ENCODE data around the gene ATXN1. TPM values are rescaled to one million over a fixed set of nuclear protein-coding genes. Genes with fewer than 3 reads are reported as not detected.

The ATXN1 gene
- total and polyA plus RNA-seq, 2 experiments from 2014 or later: 4.8 to 9.1 TPM

GRCh38 chr6:16718356-16718755, 42.9 kb downstream of the ATXN1 start:
- no peaks in the 10 kb centered on the region for H3K9me3 Mint-ChIP-seq
- no peak for ATAC-seq
- no peaks in the 10 kb centered on the region for H4K20me1 ChIP-seq (replicated peaks; ENCODE audit: insufficient read depth)

More at GRCh38 chr6:16718356-16718755, 42.9 kb downstream of the ATXN1 start:
- Mint-ChIP-seq H3K4me3 (no peak overlapping the region), H3K27ac (no peak overlapping the region), H3K4me1 (peaks cover 7% of the 10 kb centered on the region), H3K27me3 (ENCODE audit: insufficient read depth, low read depth, poor library complexity) (peaks cover 7% of the 10 kb centered on the region), H3K36me3 (ENCODE audit: low read depth) (no peaks in the 10 kb centered on the region)
- no peak for DNase-seq (ENCODE audit: low spot score)
- Histone ChIP-seq H3K36me3 (ENCODE audit: insufficient read depth) (no peaks in the 10 kb centered on the region), H3F3A (replicated peaks; ENCODE audit: low read depth) (no peaks in the 10 kb centered on the region), H3K79me2 (replicated peaks; ENCODE audit: insufficient read depth) (no peaks in the 10 kb centered on the region), H3K9me2 (ENCODE audit: insufficient read depth) (no peaks in the 10 kb centered on the region), H3K27me3 (ENCODE audit: insufficient read depth) (no peaks in the 10 kb centered on the region), H3K4me3 (no peak overlapping the region), H2AFZ (no peak overlapping the region), H3K4me1 (ENCODE audit: insufficient read depth) (peaks cover 12% of the 10 kb centered on the region; the same call in 1 of the 2 replicates), H3K27ac (ENCODE audit: low read depth) (no peak overlapping the region), H3K4me2 (no peak overlapping the region)
- TF ChIP-seq REST (IDR thresholded peaks at IDR 0.05; ENCODE audit: unreplicated experiment): no peak
- TF ChIP-seq EZH2 (IDR thresholded peaks at IDR 0.05; ENCODE audit: low read depth, unreplicated experiment): no peak
- TF ChIP-seq ZNF331 (CRISPR knock-in tag; IDR thresholded peaks at IDR 0.05; ENCODE audit: low read depth): no peak
- TF ChIP-seq, protein P1, sequence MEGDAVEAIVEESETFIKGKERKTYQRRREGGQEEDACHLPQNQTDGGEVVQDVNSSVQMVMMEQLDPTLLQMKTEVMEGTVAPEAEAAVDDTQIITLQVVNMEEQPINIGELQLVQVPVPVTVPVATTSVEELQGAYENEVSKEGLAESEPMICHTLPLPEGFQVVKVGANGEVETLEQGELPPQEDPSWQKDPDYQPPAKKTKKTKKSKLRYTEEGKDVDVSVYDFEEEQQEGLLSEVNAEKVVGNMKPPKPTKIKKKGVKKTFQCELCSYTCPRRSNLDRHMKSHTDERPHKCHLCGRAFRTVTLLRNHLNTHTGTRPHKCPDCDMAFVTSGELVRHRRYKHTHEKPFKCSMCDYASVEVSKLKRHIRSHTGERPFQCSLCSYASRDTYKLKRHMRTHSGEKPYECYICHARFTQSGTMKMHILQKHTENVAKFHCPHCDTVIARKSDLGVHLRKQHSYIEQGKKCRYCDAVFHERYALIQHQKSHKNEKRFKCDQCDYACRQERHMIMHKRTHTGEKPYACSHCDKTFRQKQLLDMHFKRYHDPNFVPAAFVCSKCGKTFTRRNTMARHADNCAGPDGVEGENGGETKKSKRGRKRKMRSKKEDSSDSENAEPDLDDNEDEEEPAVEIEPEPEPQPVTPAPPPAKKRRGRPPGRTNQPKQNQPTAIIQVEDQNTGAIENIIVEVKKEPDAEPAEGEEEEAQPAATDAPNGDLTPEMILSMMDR (conservative IDR thresholded peaks at IDR 0.05; ENCODE audit: low read depth in 2 of 2): no peak
- TF ChIP-seq EZH2phosphoT487 (IDR thresholded peaks at IDR 0.05; ENCODE audit: unreplicated experiment): no peak
- TF ChIP-seq JUNB (IDR thresholded peaks at IDR 0.05; ENCODE audit: unreplicated experiment): no peak
- TF ChIP-seq ZNF114 (CRISPR knock-in tag; IDR thresholded peaks at IDR 0.05): no peak
- TF ChIP-seq CREB1 (CRISPR knock-in tag; IDR thresholded peaks at IDR 0.05; ENCODE audit: low read depth): no peak

Measured in GM23338 (cell line).